PC-3 (cell line): ENCODE results near the gene SCMH1. TPM values are rescaled to one million over a fixed set of nuclear protein-coding genes. Genes with fewer than 3 reads are reported as not detected.
"Not testable (repeated sequence)": the region's sequence is repeated elsewhere in the genome, so short reads cannot be mapped to it uniquely, and the experiment has no call there.

Source experiments
- ATAC-seq: fragments of 200-7000 bp; cut with Tn5 transposase; 2 replicates; pipeline ENCODE4 v1.9.1; 2020; ENCODE audit warnings: mild to moderate bottlenecking, moderate library complexity
- BruUV-seq: library from RNA; stranded (reverse); fragments of 400-500 nt; replicated peaks from 2 replicates; lab custom pipeline; 2021; lab: Mats Ljungman, UMichigan
- CTCF ChIA-PET: fragments of 300-600 bp; sonication (Branson Sonifier 250); formaldehyde crosslinking; loops from one replicate; lab custom pipeline; 2022; ENCODE audit warnings: antibody characterized with exemption; lab: Charles Lee
- POLR2A ChIA-PET: fragments of 300-600 bp; sonication (Branson Sonifier 250); formaldehyde crosslinking; loops from one replicate; lab custom pipeline; 2022; ENCODE audit warnings: antibody characterized with exemption; ENCODE audit not compliant: unreplicated experiment; lab: Charles Lee
- DNase-seq: peaks from one replicate; pipeline ENCODE4 v3.0.0-alpha.2; 2015
- H2AFZ ChIP-seq: fragments of 300-600 bp; sonication (generic); 2 replicates; pipeline ENCODE4 v1.6.0; 2016; ENCODE audit warnings: antibody characterized with exemption, low read length
- H3F3A ChIP-seq: fragments of 300-600 bp; sonication (generic); one replicate; pipeline ENCODE4 v1.6.0; 2017; ENCODE audit warnings: antibody characterized with exemption, low read length, control low read depth, mild to moderate bottlenecking; ENCODE audit not compliant: unreplicated experiment
- H3K27ac ChIP-seq: fragments of 300-600 bp; sonication (generic); 2 replicates; pipeline ENCODE4 v1.5.1; 2016; ENCODE audit warnings: mild to moderate bottlenecking, low read length
- H3K27me3 ChIP-seq: fragments of 300-600 bp; sonication (generic); 2 replicates; pipeline ENCODE4 v1.6.1; 2016; ENCODE audit warnings: low read length, mixed read lengths
- H3K36me3 ChIP-seq: fragments of 300-600 bp; sonication (generic); 2 replicates; pipeline ENCODE4 v1.6.1; 2016; ENCODE audit warnings: low read depth, mixed run types, low read length, mixed read lengths
- H3K4me1 ChIP-seq: fragments of 300-600 bp; sonication (generic); 2 replicates; pipeline ENCODE4 v1.5.1; 2016; ENCODE audit warnings: low read length; ENCODE audit not compliant: insufficient read depth
- H3K4me2 ChIP-seq: fragments of 300-600 bp; sonication (generic); 2 replicates; pipeline ENCODE4 v1.6.0; 2016; ENCODE audit warnings: low read length
- H3K4me3 ChIP-seq: fragments of 300-600 bp; sonication (generic); 2 replicates; pipeline ENCODE4 v1.5.1; 2016; ENCODE audit warnings: mild to moderate bottlenecking, low read length, mixed read lengths
- H3K79me2 ChIP-seq: fragments of 300-600 bp; sonication (generic); 2 replicates; pipeline ENCODE4 v1.6.1; 2017; ENCODE audit warnings: low read length, mixed read lengths
- H3K9ac ChIP-seq: fragments of 300-600 bp; sonication (generic); 2 replicates; pipeline ENCODE4 v1.6.0; 2016; ENCODE audit warnings: mild to moderate bottlenecking, low read length
- H3K9me2 ChIP-seq: fragments of 300-600 bp; sonication (generic); replicated peaks from 2 replicates; pipeline ENCODE4 v1.6.1; 2016; ENCODE audit warnings: mixed run types, low read length, mixed read lengths
- H3K9me3 ChIP-seq: fragments of 300-600 bp; sonication (generic); 2 replicates; pipeline ENCODE4 v1.6.1; 2016; ENCODE audit warnings: low read length, mixed read lengths
- H4K20me1 ChIP-seq: fragments of 300-600 bp; sonication (generic); 2 replicates; pipeline ENCODE4 v1.6.1; 2016; ENCODE audit warnings: low read length, mixed read lengths
- EZH2 ChIP-seq: fragments of 300-600 bp; sonication (generic); IDR thresholded peaks from one replicate; pipeline ENCODE4 v1.6.1; 2017; ENCODE audit warnings: antibody characterized with exemption, mild to moderate bottlenecking, low read length; ENCODE audit not compliant: unreplicated experiment
- EZH2phosphoT487 ChIP-seq: fragments of 300-600 bp; sonication (generic); IDR thresholded peaks from 2 replicates; pipeline ENCODE4 v1.6.1; 2018; ENCODE audit warnings: mild to moderate bottlenecking, antibody characterized with exemption, low read length, borderline replicate concordance
- intact Hi-C: fragments of 100-400 bp; cut with micrococcal nuclease; formaldehyde crosslinking; loops from 2 replicates; pipeline ENCODE4 v1.9.0; 2023
- total RNA-seq: library from RNA; depleted of rRNA; stranded (reverse); fragments of >200 nt; gene quantifications from 2 replicates; pipeline ENCODE4 v1.2.3, GENCODE V29; 2014
- TF ChIP-seq, protein P1 (sequence below): fragments of 300-600 bp; sonication (generic); conservative IDR thresholded peaks from 2 replicates; pipeline ENCODE4 v1.5.1; 2017; ENCODE audit warnings: antibody characterized with exemption, low read depth, mild to moderate bottlenecking, low read length

The SCMH1 gene
- total RNA-seq, 1 experiment from 2014 or later: 33.6 TPM

DNA sequence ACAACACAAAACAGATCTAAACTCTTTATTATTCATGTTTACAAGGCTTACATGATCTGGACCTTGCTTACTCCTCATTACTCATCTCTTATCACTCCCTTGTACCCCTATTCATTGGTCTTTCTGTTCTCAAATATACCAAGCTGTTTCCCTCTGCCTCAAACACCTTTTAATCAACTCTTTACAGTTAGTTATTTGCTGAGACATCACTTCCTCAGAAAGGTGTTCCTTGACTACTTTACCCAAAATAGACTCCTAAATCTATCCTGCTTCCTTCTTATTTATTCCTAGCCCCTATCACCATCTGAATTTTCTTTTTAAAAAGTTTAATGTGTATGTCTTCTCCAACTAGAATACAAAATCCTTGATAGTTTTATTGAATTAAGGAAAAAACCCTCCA is 120.0 kb downstream of the SCMH1 start:
- Histone ChIP-seq H3K4me1 (0 out of 2 replicates have a peak, but pooled peaks cover 5% of the 10 kb centered on the region), H3K9me3 (no peaks in the 10 kb centered on the region), H3K36me3 (no peaks in the 10 kb centered on the region), H3K4me2 (no peak overlapping the region), H3F3A (no peaks in the 10 kb centered on the region), H3K27ac (no peak overlapping the region), H3K79me2 (no peaks in the 10 kb centered on the region), H3K9ac (no peak overlapping the region), H2AFZ (no peak overlapping the region), H3K27me3 (no peaks in the 10 kb centered on the region), H4K20me1 (no peaks in the 10 kb centered on the region), H3K4me3 (no peak overlapping the region), H3K9me2 (no peaks in the 10 kb centered on the region)
- intact Hi-C loops: no loop called here
- CTCF ChIA-PET: no interaction called here
- no peak for ATAC-seq
- DNase-seq: no peak
- TF ChIP-seq, protein P1, sequence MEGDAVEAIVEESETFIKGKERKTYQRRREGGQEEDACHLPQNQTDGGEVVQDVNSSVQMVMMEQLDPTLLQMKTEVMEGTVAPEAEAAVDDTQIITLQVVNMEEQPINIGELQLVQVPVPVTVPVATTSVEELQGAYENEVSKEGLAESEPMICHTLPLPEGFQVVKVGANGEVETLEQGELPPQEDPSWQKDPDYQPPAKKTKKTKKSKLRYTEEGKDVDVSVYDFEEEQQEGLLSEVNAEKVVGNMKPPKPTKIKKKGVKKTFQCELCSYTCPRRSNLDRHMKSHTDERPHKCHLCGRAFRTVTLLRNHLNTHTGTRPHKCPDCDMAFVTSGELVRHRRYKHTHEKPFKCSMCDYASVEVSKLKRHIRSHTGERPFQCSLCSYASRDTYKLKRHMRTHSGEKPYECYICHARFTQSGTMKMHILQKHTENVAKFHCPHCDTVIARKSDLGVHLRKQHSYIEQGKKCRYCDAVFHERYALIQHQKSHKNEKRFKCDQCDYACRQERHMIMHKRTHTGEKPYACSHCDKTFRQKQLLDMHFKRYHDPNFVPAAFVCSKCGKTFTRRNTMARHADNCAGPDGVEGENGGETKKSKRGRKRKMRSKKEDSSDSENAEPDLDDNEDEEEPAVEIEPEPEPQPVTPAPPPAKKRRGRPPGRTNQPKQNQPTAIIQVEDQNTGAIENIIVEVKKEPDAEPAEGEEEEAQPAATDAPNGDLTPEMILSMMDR: no peak
- no TSS peak for BruUV-seq
- POLR2A ChIA-PET: no interaction called here

DNA sequence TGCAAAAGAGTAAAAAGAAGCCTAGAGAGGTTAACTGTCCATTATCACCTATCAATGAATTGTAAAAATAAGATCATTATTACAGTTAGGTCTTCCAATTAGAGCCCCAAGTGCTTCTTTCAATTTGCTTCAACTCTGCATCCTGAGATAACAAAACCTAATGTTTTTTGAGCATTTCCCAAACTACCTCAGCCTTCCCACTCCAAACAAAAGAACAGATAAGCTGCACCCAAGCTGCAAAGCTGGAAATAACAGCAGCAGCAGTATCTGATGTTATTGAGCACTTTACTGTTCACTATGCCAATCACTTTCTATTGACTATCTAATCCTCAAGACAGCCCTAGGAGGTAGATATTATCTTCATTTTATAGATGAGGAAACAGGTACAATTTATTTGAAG is 123.5 kb downstream of the SCMH1 start:
- Histone ChIP-seq H3K9me3 (no peaks in the 10 kb centered on the region), H3K27ac (no peak overlapping the region), H3K27me3 (no peaks in the 10 kb centered on the region), H3K4me3 (no peak overlapping the region), H3K4me1 (0 out of 2 replicates have a peak, but pooled peaks cover 5% of the 10 kb centered on the region), H3F3A (no peaks in the 10 kb centered on the region), H2AFZ (no peak overlapping the region), H3K79me2 (no peaks in the 10 kb centered on the region), H4K20me1 (no peaks in the 10 kb centered on the region), H3K9ac (no peak overlapping the region), H3K9me2 (no peaks in the 10 kb centered on the region), H3K36me3 (0 out of 2 replicates have a peak, but pooled peaks cover 6% of the 10 kb centered on the region), H3K4me2 (no peak overlapping the region)
- DNase-seq (no peak), ATAC-seq (no peak)
- intact Hi-C loops: no loop called here
- no peak for TF ChIP-seq EZH2
- TF ChIP-seq, protein P1: no peak
- no peak for TF ChIP-seq EZH2phosphoT487
- CTCF ChIA-PET: no interaction called here
- POLR2A ChIA-PET: no interaction called here
- no TSS peak for BruUV-seq

DNA sequence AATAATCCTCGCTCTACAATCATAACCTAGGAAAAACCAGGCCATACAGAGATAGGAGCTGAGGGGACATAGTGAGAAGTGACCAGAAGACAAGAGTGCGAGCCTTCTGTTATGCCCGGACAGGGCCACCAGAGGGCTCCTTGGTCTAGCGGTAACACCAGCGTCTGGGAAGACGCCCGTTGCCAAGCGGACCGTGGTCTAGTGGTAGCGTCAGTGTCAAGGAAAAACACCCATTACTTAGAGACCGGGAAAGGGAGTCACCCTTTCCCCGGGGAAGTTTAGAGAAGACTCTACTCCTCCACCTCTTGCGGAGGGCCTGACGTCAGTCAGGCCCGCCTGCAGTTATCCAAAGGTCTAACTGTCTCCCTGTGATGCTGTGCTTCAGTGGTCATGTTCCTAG is 124.9 kb downstream of the SCMH1 start:
- H3K4me3 ChIP-seq, DNase-seq, H3K27ac ChIP-seq, POLR2A ChIA-PET, BruUV-seq, H3F3A ChIP-seq, H3K4me2 ChIP-seq, H3K27me3 ChIP-seq, H3K9me3 ChIP-seq, H3K9me2 ChIP-seq, intact Hi-C loops, H4K20me1 ChIP-seq, H3K79me2 ChIP-seq, H2AFZ ChIP-seq, CTCF ChIA-PET, H3K36me3 ChIP-seq, H3K9ac ChIP-seq, ATAC-seq, H3K4me1 ChIP-seq: not testable (repeated sequence)
